Sigmoid colon (tissue), 4 donors: ENCODE measurements around the gene CDH23.

ENCODE experiments used
- POLR2A ChIP-seq, 2 donors: fragments of 450-650 bp; IDR thresholded peaks; one replicate each; pipeline ENCODE4 v1.6.1; 2016; ENCODE audit warnings: antibody characterized with exemption in 2 of 2, mild to moderate bottlenecking in 2 of 2, moderate library complexity in 2 of 2
- POLR2AphosphoS5 ChIP-seq, 4 donors: sonication (generic); formaldehyde crosslinking; IDR thresholded peaks; one replicate each; pipeline ENCODE4 v1.6.1; 2017; ENCODE audit warnings: antibody characterized with exemption in 4 of 4
- TF ChIP-seq, protein P1 (sequence below), 4 experiments: fragments of 450-650 bp in 3 of 4; fragments of 200-600 bp in 1 of 4; IDR thresholded peaks; one replicate each; pipeline ENCODE4 v1.5.1; 2016 to 2019; ENCODE audit warnings: antibody characterized with exemption in 4 of 4, mild to moderate bottlenecking in 3 of 4, moderate library complexity in 2 of 4

DNA sequence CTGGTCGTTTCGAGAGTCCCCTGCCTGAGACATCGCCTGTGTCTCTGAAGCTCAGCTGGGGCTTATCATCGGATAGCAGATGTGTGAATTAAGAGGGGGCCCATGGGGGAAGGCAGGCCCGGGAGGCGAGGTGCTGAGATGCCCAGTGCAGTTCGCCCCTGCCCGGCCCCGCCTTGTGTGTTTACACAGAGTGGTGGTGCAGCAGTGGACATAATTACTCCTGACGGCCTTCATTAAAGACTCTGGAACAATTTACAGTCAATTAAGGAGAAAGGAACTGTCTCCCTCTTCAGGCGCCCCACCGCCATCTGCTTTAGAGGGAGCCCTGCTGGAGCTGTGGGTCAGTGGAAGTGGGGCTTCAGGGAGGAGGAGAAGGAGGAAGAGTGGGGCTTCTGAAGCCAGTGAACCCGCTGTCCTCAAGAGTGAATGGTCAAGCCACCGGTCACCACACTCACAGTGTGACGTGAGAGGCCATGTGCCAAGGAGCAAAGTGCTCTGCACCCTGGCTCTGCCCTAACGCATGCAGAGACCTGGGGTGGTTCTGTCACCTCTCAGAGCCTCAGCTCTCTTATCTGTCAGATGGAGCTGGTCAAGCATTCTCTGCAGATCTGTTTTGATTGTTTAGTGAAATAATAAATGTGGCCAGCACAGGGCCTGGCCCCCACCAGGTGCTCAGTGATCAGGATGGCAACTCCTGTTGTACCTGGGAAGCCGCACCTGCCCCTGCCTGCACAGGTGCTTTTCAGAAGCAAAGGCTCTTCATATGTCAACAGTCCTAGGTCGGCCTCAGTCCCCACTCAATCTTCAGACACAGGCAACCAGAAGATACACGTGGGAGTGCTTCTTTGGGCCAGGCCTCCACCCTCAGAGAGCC, 65.6 kb downstream of the CDH23 start:
- TF ChIP-seq POLR2AphosphoS5 (IDR thresholded peaks at IDR 0.05) (no peak), POLR2A (IDR thresholded peaks at IDR 0.05) (no peak)
- TF ChIP-seq, protein P1, sequence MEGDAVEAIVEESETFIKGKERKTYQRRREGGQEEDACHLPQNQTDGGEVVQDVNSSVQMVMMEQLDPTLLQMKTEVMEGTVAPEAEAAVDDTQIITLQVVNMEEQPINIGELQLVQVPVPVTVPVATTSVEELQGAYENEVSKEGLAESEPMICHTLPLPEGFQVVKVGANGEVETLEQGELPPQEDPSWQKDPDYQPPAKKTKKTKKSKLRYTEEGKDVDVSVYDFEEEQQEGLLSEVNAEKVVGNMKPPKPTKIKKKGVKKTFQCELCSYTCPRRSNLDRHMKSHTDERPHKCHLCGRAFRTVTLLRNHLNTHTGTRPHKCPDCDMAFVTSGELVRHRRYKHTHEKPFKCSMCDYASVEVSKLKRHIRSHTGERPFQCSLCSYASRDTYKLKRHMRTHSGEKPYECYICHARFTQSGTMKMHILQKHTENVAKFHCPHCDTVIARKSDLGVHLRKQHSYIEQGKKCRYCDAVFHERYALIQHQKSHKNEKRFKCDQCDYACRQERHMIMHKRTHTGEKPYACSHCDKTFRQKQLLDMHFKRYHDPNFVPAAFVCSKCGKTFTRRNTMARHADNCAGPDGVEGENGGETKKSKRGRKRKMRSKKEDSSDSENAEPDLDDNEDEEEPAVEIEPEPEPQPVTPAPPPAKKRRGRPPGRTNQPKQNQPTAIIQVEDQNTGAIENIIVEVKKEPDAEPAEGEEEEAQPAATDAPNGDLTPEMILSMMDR (IDR thresholded peaks at IDR 0.05) = no peak
